A549 (cell line): Measurements from ENCODE around the gene TCERG1L. TPM values are rescaled to one million over a fixed set of nuclear protein-coding genes. Genes with fewer than 3 reads are reported as not detected.

ENCODE experiments used
- ATAC-seq, 2 experiments: fragments of 200-7000 bp in 1 of 2; fragments of >200 bp in 1 of 2; cut with Nextera tagmentation in 1 of 2; cut with Tn5 transposase in 1 of 2; 3 replicates each; pipeline versions ENCODE4 v1.8.0 to v1.9.1; 2018 to 2020; ENCODE audit warnings: mild to moderate bottlenecking in 1 of 2, moderate library complexity in 1 of 2
- CTCF ChIA-PET: fragments of 300-600 bp; sonication (Branson Sonifier 250); formaldehyde crosslinking; extraction: SDS; loops from one replicate; lab custom pipeline; 2021; ENCODE audit warnings: antibody characterized with exemption, inconsistent platforms; lab: Yijun Ruan, JAX
- POLR2A ChIA-PET: fragments of 350-600 bp; formaldehyde crosslinking; extraction: SDS; loops from one replicate; lab custom pipeline; 2021; ENCODE audit warnings: antibody characterized with exemption, inconsistent platforms; lab: Yijun Ruan, JAX
- DNase-seq, 2 experiments: peaks; one replicate each; pipeline versions ENCODE4 v3.0.0 to v3.0.0-alpha.2; 2011 to 2016; ENCODE audit warnings: low read depth in 1 of 2, low spot score in 1 of 2
- FAIRE-seq: peaks from 2 replicates; lab custom pipeline; 2011; peaks lifted over from hg19 to GRCh38; lab: Jason Lieb, UNC
- H3K27ac ChIP-seq, 2 experiments: fragments of >200 bp; sonication (Bioruptor Twin); formaldehyde crosslinking; 3 replicates each; pipeline ENCODE4 v1.5.1; 2016 to 2017
- H3K4me1 ChIP-seq: fragments of >200 bp; sonication (Bioruptor Twin); formaldehyde crosslinking; 3 replicates; pipeline ENCODE4 v1.6.1; 2016
- H3K4me2 ChIP-seq: fragments of >200 bp; sonication (Bioruptor Twin); formaldehyde crosslinking; 3 replicates; pipeline ENCODE4 v1.6.1; 2016
- H3K4me3 ChIP-seq: fragments of >200 bp; sonication (Bioruptor Twin); formaldehyde crosslinking; 3 replicates; pipeline ENCODE4 v1.5.1; 2016
- H3K9me3 ChIP-seq: fragments of >200 bp; sonication (Bioruptor Twin); formaldehyde crosslinking; 3 replicates; pipeline ENCODE4 v1.6.1; 2016
- CBX2 ChIP-seq: fragments of 200-600 bp; sonication (generic); IDR thresholded peaks from 2 replicates; pipeline ENCODE4 v1.6.1; 2016; ENCODE audit warnings: low read depth, mild to moderate bottlenecking, borderline replicate concordance
- CHD2 ChIP-seq: fragments of 150-350 bp; IDR thresholded peaks from 2 replicates; pipeline ENCODE4 v1.6.1; 2014; ENCODE audit warnings: low read length; ENCODE audit not compliant: partially characterized antibody
- EHF ChIP-seq: fragments of 250-450 bp; sonication (Bioruptor Pico); IDR thresholded peaks from 2 replicates; pipeline ENCODE4 v1.5.0; 2020; ENCODE audit warnings: mild to moderate bottlenecking
- EHMT2 ChIP-seq: fragments of 200-600 bp; sonication (generic); IDR thresholded peaks from 2 replicates; pipeline ENCODE4 v1.6.1; 2016; ENCODE audit warnings: antibody characterized with exemption, low read depth, mild to moderate bottlenecking, moderate library complexity
- EP300 ChIP-seq, 2 experiments: fragments of >200 bp; sonication (Bioruptor Twin); formaldehyde crosslinking; IDR thresholded peaks; 2 replicates in 1 of 2; 3 replicates in 1 of 2; pipeline ENCODE4 v1.6.1; 2016 to 2017
- FOSB ChIP-seq: fragments of 250-450 bp; sonication (Bioruptor Pico); IDR thresholded peaks from 2 replicates; pipeline ENCODE4 v1.5.0; 2020; ENCODE audit warnings: mild to moderate bottlenecking, moderate library complexity
- HDAC2 ChIP-seq: fragments of 200-600 bp; sonication (generic); IDR thresholded peaks from 2 replicates; pipeline ENCODE4 v1.6.1; 2016
- HOXA7 ChIP-seq: fragments of 250-450 bp; sonication (Bioruptor Pico); IDR thresholded peaks from 2 replicates; pipeline ENCODE4 v1.5.0; 2020; ENCODE audit warnings: mild to moderate bottlenecking, moderate library complexity
- HOXB13 ChIP-seq: fragments of 250-450 bp; sonication (Bioruptor Pico); IDR thresholded peaks from 2 replicates; pipeline ENCODE4 v1.5.0; 2020; ENCODE audit warnings: low read depth, mild to moderate bottlenecking, moderate library complexity
- JUN ChIP-seq, 2 experiments: fragments of >200 bp; sonication (Bioruptor Twin); formaldehyde crosslinking; IDR thresholded peaks; 2 replicates in 1 of 2; 3 replicates in 1 of 2; pipeline ENCODE4 v1.6.1; 2016 to 2017
- KDM1A ChIP-seq: fragments of 200-600 bp; sonication (generic); IDR thresholded peaks from 2 replicates; pipeline ENCODE4 v1.6.1; 2016; ENCODE audit warnings: low read depth, mild to moderate bottlenecking
- KDM5A ChIP-seq: fragments of 200-600 bp; sonication (generic); IDR thresholded peaks from 2 replicates; pipeline ENCODE4 v1.6.1; 2016; ENCODE audit warnings: antibody characterized with exemption, mild to moderate bottlenecking
- MAFK ChIP-seq: fragments of 450-650 bp; IDR thresholded peaks from 2 replicates; pipeline ENCODE4 v1.6.1; 2014; ENCODE audit not compliant: partially characterized antibody
- MYC ChIP-seq: IDR thresholded peaks from 2 replicates; pipeline ENCODE4 v1.6.1; 2012; ENCODE audit warnings: mild to moderate bottlenecking, inconsistent platforms, low read length, improper control_type of control experiment, borderline replicate concordance
- NFE2L2 ChIP-seq: fragments of 150-350 bp; conservative IDR thresholded peaks from 2 replicates; pipeline ENCODE4 v1.6.1; 2014; ENCODE audit warnings: low read length
- NPAS2 ChIP-seq: fragments of 250-450 bp; sonication (Bioruptor Pico); IDR thresholded peaks from 2 replicates; pipeline ENCODE4 v1.8.0; 2022; ENCODE audit warnings: mild to moderate bottlenecking, moderate library complexity, borderline replicate concordance
- NR3C1 ChIP-seq: fragments of >200 bp; sonication (Bioruptor Twin); formaldehyde crosslinking; IDR thresholded peaks from 3 replicates; pipeline ENCODE4 v1.6.1; 2017
- PHF8 ChIP-seq: fragments of 200-600 bp; sonication (generic); IDR thresholded peaks from 2 replicates; pipeline ENCODE4 v1.6.1; 2016; ENCODE audit warnings: low read depth, mild to moderate bottlenecking, antibody characterized with exemption, moderate library complexity, borderline replicate concordance
- RARB ChIP-seq: fragments of 250-450 bp; sonication (Bioruptor Pico); IDR thresholded peaks from 2 replicates; pipeline ENCODE4 v1.8.0; 2021; ENCODE audit warnings: mild to moderate bottlenecking, moderate library complexity
- RNF2 ChIP-seq: fragments of 200-600 bp; sonication (generic); IDR thresholded peaks from 2 replicates; pipeline ENCODE4 v1.6.1; 2016; ENCODE audit warnings: low read depth, mild to moderate bottlenecking, antibody characterized with exemption, moderate library complexity, borderline replicate concordance
- TFCP2L1 ChIP-seq: fragments of 250-450 bp; sonication (Bioruptor Pico); IDR thresholded peaks from 2 replicates; pipeline ENCODE4 v1.5.0; 2021; ENCODE audit warnings: mild to moderate bottlenecking
- TP53 ChIP-seq: fragments of 250-450 bp; sonication (Bioruptor Pico); IDR thresholded peaks from 2 replicates; pipeline ENCODE4 v1.5.0; 2021; ENCODE audit warnings: mild to moderate bottlenecking, moderate library complexity
- ZC3H11A ChIP-seq: fragments of 450-650 bp; IDR thresholded peaks from 2 replicates; pipeline ENCODE4 v1.6.1; 2014; ENCODE audit warnings: antibody characterized with exemption, mild to moderate bottlenecking
- ZFP36 ChIP-seq: fragments of 450-650 bp; IDR thresholded peaks from 2 replicates; pipeline ENCODE4 v1.6.1; 2014; ENCODE audit warnings: borderline replicate concordance; ENCODE audit not compliant: partially characterized antibody
- WGBS: methylation state at CpG from one replicate; pipeline ENCODE4 v1.1.6; 2017; ENCODE audit errors: missing lambda C conversion rate; 5-methylcytosine and 5-hydroxymethylcytosine counted together
- polyA plus RNA-seq, 4 experiments: library from polyadenylated mRNA; depleted of rRNA in 3 of 4; stranded (reverse); fragments of >200 nt; fragmentation: RNase III in 1 of 4; extraction: RNeasy Plus Mini Kit Qiagen cat#74134 plus additional on column Dnase treatment in 1 of 4; gene quantifications; 2 replicates in 3 of 4; 3 replicates in 1 of 4; pipeline ENCODE4 v1.2.3, GENCODE V29; 2011 to 2017
- TF ChIP-seq, protein P1 (sequence below): fragments of >200 bp; sonication (Bioruptor Twin); formaldehyde crosslinking; IDR thresholded peaks from 3 replicates; pipeline ENCODE4 v1.5.1; 2016
- TF ChIP-seq, protein P2 (sequence below): fragments of 450-650 bp; IDR thresholded peaks from 2 replicates; pipeline ENCODE4 v1.6.1; 2014; ENCODE audit warnings: antibody characterized with exemption
- TF ChIP-seq, protein P3 (sequence below): fragments of >200 bp; sonication (Bioruptor Twin); formaldehyde crosslinking; IDR thresholded peaks from 2 replicates; pipeline ENCODE4 v1.6.1; 2016
- TF ChIP-seq, protein P4 (sequence below): IDR thresholded peaks from 2 replicates; pipeline ENCODE4 v1.6.1; 2012
- TF ChIP-seq, protein P5 (sequence below): fragments of >200 bp; sonication (Bioruptor Twin); formaldehyde crosslinking; IDR thresholded peaks from 3 replicates; pipeline ENCODE4 v1.6.1; 2016

The TCERG1L gene
- polyA plus RNA-seq, 2 of the 4 experiments (the other 2 are of a cell fraction): not detected

DNA sequence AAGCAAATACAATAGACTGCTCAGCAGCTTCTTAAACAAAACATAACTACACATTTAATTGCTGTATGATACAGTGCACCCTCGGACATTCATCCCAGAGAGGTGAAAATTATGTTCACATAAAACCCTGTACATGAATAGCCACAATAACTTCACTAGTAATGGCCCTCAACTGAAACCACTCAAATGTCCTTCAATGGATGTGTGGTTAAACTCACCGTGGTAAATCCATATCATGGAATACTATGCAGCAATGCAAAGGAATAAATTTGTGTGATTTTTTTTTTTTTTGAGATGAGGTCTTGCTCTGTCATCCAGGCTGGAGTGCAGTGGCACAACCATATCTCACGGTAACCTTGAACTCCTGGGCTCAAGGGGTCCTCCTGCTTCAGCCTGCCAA lies 252.7 kb downstream of the TCERG1L start:
- FAIRE-seq: no peak
- no peak for ATAC-seq
- 0% methylated on average over 3 of the region's 3 CpGs for WGBS

DNA sequence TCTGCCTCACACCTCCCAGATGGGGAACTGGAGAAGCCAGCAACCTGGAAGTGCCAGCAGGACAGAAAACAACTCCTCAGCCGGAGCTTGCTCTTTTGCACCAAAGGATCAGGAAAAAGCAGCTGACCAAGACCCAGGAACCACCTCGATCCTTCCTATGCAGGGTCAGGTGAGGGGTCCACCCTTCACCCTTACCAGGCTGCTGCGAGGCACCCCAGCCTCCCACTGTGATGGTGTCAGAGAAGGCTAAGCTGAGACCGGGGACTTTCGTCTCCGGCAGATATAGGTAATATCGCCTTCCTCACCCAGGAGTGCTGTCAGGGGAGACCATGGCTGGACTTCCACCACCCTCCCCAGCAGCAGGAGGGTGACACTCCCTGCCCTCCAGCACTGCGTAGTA lies 254.7 kb downstream of the TCERG1L start:
- H3K27ac ChIP-seq: no peak overlapping the region
- ChIA-PET POLR2A (no interaction called here), CTCF (no interaction called here)
- no peak overlapping the region for H3K4me2 ChIP-seq
- WGBS: 38% methylated on average over 8 of the region's 8 CpGs
- no peak for DNase-seq
- no peaks in the 10 kb centered on the region for H3K9me3 ChIP-seq
- TF ChIP-seq HOXB13 (CRISPR knock-in tag): no peak
- no peak for TF ChIP-seq TFCP2L1
- no peak for TF ChIP-seq CBX2
- no peak for TF ChIP-seq EHMT2
- no peak for TF ChIP-seq PHF8
- TF ChIP-seq KDM5A: no peak
- no peak for TF ChIP-seq MYC
- TF ChIP-seq, protein P1, sequence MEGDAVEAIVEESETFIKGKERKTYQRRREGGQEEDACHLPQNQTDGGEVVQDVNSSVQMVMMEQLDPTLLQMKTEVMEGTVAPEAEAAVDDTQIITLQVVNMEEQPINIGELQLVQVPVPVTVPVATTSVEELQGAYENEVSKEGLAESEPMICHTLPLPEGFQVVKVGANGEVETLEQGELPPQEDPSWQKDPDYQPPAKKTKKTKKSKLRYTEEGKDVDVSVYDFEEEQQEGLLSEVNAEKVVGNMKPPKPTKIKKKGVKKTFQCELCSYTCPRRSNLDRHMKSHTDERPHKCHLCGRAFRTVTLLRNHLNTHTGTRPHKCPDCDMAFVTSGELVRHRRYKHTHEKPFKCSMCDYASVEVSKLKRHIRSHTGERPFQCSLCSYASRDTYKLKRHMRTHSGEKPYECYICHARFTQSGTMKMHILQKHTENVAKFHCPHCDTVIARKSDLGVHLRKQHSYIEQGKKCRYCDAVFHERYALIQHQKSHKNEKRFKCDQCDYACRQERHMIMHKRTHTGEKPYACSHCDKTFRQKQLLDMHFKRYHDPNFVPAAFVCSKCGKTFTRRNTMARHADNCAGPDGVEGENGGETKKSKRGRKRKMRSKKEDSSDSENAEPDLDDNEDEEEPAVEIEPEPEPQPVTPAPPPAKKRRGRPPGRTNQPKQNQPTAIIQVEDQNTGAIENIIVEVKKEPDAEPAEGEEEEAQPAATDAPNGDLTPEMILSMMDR: no peak
- no peak for TF ChIP-seq ZC3H11A
- no peak for TF ChIP-seq CHD2
- TF ChIP-seq NPAS2 (CRISPR knock-in tag): no peak
- TF ChIP-seq TP53 (CRISPR knock-in tag): no peak
- no peak for TF ChIP-seq NFE2L2
- TF ChIP-seq RNF2: no peak
- TF ChIP-seq, protein P2, sequence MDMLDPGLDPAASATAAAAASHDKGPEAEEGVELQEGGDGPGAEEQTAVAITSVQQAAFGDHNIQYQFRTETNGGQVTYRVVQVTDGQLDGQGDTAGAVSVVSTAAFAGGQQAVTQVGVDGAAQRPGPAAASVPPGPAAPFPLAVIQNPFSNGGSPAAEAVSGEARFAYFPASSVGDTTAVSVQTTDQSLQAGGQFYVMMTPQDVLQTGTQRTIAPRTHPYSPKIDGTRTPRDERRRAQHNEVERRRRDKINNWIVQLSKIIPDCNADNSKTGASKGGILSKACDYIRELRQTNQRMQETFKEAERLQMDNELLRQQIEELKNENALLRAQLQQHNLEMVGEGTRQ: no peak
- no peak for TF ChIP-seq EP300 (IDR thresholded peaks at IDR 0.05)
- no peak for TF ChIP-seq KDM1A
- no peak for TF ChIP-seq RARB (CRISPR knock-in tag)
- no peak for TF ChIP-seq ZFP36
- no peaks in the 10 kb centered on the region for H3K4me1 ChIP-seq
- no peak for ATAC-seq
- FAIRE-seq: no peak
- no peak overlapping the region for H3K4me3 ChIP-seq

More for the DNA sequence above, 252.7 kb downstream of the TCERG1L start:
- POLR2A ChIA-PET: no interaction called here
- no peak for DNase-seq
- H3K27ac ChIP-seq: no peak overlapping the region
- TF ChIP-seq NR3C1 (no peak), FOSB (no peak), MAFK (no peak), MYC (no peak), HDAC2 (no peak), PHF8 (no peak), HOXA7 (no peak), JUN (IDR thresholded peaks at IDR 0.05) (no peak), EHF (CRISPR knock-in tag) (no peak)
- TF ChIP-seq, protein P3, sequence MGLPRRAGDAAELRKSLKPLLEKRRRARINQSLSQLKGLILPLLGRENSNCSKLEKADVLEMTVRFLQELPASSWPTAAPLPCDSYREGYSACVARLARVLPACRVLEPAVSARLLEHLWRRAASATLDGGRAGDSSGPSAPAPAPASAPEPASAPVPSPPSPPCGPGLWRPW: no peak
- TF ChIP-seq, protein P2: no peak
- TF ChIP-seq, protein P4, sequence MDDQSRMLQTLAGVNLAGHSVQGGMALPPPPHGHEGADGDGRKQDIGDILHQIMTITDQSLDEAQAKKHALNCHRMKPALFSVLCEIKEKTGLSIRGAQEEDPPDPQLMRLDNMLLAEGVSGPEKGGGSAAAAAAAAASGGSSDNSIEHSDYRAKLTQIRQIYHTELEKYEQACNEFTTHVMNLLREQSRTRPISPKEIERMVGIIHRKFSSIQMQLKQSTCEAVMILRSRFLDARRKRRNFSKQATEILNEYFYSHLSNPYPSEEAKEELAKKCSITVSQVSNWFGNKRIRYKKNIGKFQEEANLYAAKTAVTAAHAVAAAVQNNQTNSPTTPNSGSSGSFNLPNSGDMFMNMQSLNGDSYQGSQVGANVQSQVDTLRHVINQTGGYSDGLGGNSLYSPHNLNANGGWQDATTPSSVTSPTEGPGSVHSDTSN: no peak
- TF ChIP-seq, protein P5, sequence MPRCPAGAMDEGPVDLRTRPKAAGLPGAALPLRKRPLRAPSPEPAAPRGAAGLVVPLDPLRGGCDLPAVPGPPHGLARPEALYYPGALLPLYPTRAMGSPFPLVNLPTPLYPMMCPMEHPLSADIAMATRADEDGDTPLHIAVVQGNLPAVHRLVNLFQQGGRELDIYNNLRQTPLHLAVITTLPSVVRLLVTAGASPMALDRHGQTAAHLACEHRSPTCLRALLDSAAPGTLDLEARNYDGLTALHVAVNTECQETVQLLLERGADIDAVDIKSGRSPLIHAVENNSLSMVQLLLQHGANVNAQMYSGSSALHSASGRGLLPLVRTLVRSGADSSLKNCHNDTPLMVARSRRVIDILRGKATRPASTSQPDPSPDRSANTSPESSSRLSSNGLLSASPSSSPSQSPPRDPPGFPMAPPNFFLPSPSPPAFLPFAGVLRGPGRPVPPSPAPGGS: no peak
- H3K4me1 ChIP-seq: no peaks in the 10 kb centered on the region
- H3K4me3 ChIP-seq: no peak overlapping the region
- no peaks in the 10 kb centered on the region for H3K9me3 ChIP-seq
- H3K4me2 ChIP-seq: no peak overlapping the region
- CTCF ChIA-PET: no interaction called here
